ENCODE measurements around the gene CHD9. TPM values are rescaled to one million over a fixed set of nuclear protein-coding genes. Genes with fewer than 3 reads are reported as not detected.

Gene CHD9
- total and polyA plus RNA-seq, 9 of the 15 experiments (the other 6 are each of a cell fraction or from before 2014, with no cell fraction given), result 29.0 to 69.3 (median 40.6) TPM

- no peaks in the 10 kb centered on the region for H4K20me1 ChIP-seq (replicated peaks; ENCODE audit: control insufficient read depth, insufficient read depth, low read length)
- H3K36me3 ChIP-seq (ENCODE audit: control insufficient read depth, insufficient read depth, low read length), result peaks cover 6% of the 10 kb centered on the region; the same call in 2 of the 3 replicates
- H3K4me3 ChIP-seq, result no peak overlapping the region
- no TSS peak for BruUV-seq (replicated peaks)
- 68% methylated on average over 4 of the region's 4 CpGs for WGBS (ENCODE audit: insufficient coverage, low coverage, missing lambda C conversion rate)
- intact Hi-C loops (cut with micrococcal nuclease) (no loop called here), in situ Hi-C loops (cut with MboI) (no loop called here)
- no peaks in the 10 kb centered on the region for H3K4me1 ChIP-seq (replicated peaks in 1 of 2; ENCODE audit: control insufficient read depth in 2 of 2, insufficient read depth in 2 of 2, low read length in 2 of 2)
- no peak overlapping the region for H3K4me2 ChIP-seq (ENCODE audit: insufficient read depth, low read length)
- ChIA-PET POLR2A (no interaction called here), CTCF (ENCODE audit: low intra/inter-chr PET ratio) (no interaction called here)
- H3K9ac ChIP-seq (ENCODE audit: insufficient read depth in 1 of 2, low read depth in 2 of 2, low read length in 2 of 2), result no peak overlapping the region
- H3K9me1 ChIP-seq (ENCODE audit: control insufficient read depth, insufficient read depth, low read length), result no peaks in the 10 kb centered on the region
- no peak for TF ChIP-seq IRF2 (CRISPR knock-in tag; IDR thresholded peaks at IDR 0.05)
- no peak for TF ChIP-seq RBM22 (IDR thresholded peaks at IDR 0.05; ENCODE audit: low read depth, low read length, poor library complexity, severe bottlenecking)
- TF ChIP-seq TAF15 (IDR thresholded peaks at IDR 0.05; ENCODE audit: low read depth, low read length), result no peak
- TF ChIP-seq TRIM28 (IDR thresholded peaks at IDR 0.05), result no peak
- no peaks in the 10 kb centered on the region for H3K27me3 ChIP-seq (ENCODE audit: control insufficient read depth in 2 of 2, insufficient read depth in 2 of 2, low read length in 2 of 2)
- no peak overlapping the region for H3K27ac ChIP-seq (ENCODE audit: extremely low read depth, low read depth, low read length)
- peaks cover 59% of the 10 kb centered on the region for H3K79me2 ChIP-seq (ENCODE audit: control insufficient read depth, insufficient read depth, low read length)
- ATAC-seq, result no peak
- H3K9me3 ChIP-seq (replicated peaks; ENCODE audit: control insufficient read depth, insufficient read depth, low read depth, low read length), result no peaks in the 10 kb centered on the region
- FAIRE-seq, result no peak
- no peak overlapping the region for H2AFZ ChIP-seq (ENCODE audit: low read depth, low read length)
- DNase-seq (ENCODE audit: extremely low read depth in 1 of 4, low spot score in 3 of 4), result no peak
Measured at GRCh38 chr16:53172517-53172916, 117.7 kb downstream of the CHD9 start.

- H3K9me3 ChIP-seq (replicated peaks; ENCODE audit: control insufficient read depth, insufficient read depth, low read depth, low read length), result no peaks in the 10 kb centered on the region
- in situ Hi-C loops (cut with MboI), result no loop called here
- no peaks in the 10 kb centered on the region for H3K27me3 ChIP-seq (ENCODE audit: control insufficient read depth in 2 of 2, insufficient read depth in 2 of 2, low read length in 2 of 2)
- no peak for DNase-seq (ENCODE audit: extremely low read depth in 1 of 4, low spot score in 3 of 4)
- no peak for FAIRE-seq
- no peaks in the 10 kb centered on the region for H4K20me1 ChIP-seq (replicated peaks; ENCODE audit: control insufficient read depth, insufficient read depth, low read length)
- H3K4me1 ChIP-seq (replicated peaks in 1 of 2; ENCODE audit: control insufficient read depth in 2 of 2, insufficient read depth in 2 of 2, low read length in 2 of 2), result no peaks in the 10 kb centered on the region
- ATAC-seq, result no peak
- no peak overlapping the region for H3K4me3 ChIP-seq
- intact Hi-C loops (cut with micrococcal nuclease), result no loop called here
- WGBS (ENCODE audit: insufficient coverage, low coverage, missing lambda C conversion rate), result 80% methylated on average over 1 of the region's 1 CpG
- no peak overlapping the region for H3K9ac ChIP-seq (ENCODE audit: insufficient read depth in 1 of 2, low read depth in 2 of 2, low read length in 2 of 2)
- H3K36me3 ChIP-seq (ENCODE audit: control insufficient read depth, insufficient read depth, low read length), result peaks cover 9% of the 10 kb centered on the region; the same call in 2 of the 3 replicates
- no peaks in the 10 kb centered on the region for H3K9me1 ChIP-seq (ENCODE audit: control insufficient read depth, insufficient read depth, low read length)
- H3K27ac ChIP-seq (ENCODE audit: extremely low read depth, low read depth, low read length), result no peak overlapping the region
- POLR2A ChIA-PET, result no interaction called here
- no peak overlapping the region for H2AFZ ChIP-seq (ENCODE audit: low read depth, low read length)
- no TSS peak for BruUV-seq (replicated peaks)
- H3K79me2 ChIP-seq (ENCODE audit: control insufficient read depth, insufficient read depth, low read length), result peaks cover 59% of the 10 kb centered on the region
- no peak overlapping the region for H3K4me2 ChIP-seq (ENCODE audit: insufficient read depth, low read length)
- CTCF ChIA-PET (ENCODE audit: low intra/inter-chr PET ratio), result no interaction called here
- TF ChIP-seq TAL1 (IDR thresholded peaks at IDR 0.05), result no peak
- TF ChIP-seq ZFX (CRISPR knock-in tag; IDR thresholded peaks at IDR 0.05), result no peak
- no peak for TF ChIP-seq ZBTB1 (CRISPR knock-in tag; IDR thresholded peaks at IDR 0.05; ENCODE audit: borderline replicate concordance, low read depth)
- no peak for TF ChIP-seq U2AF2 (optimal IDR thresholded peaks at IDR 0.05; ENCODE audit: low read depth, low read length)
- no peak for TF ChIP-seq HNRNPUL1 (IDR thresholded peaks at IDR 0.05; ENCODE audit: low read length)
- TF ChIP-seq ZNF586 (CRISPR knock-in tag; conservative IDR thresholded peaks at IDR 0.05), result no peak
- no peak for TF ChIP-seq CBX1 (IDR thresholded peaks at IDR 0.05; ENCODE audit: low read depth)
- TF ChIP-seq NFE2L1 (tag; IDR thresholded peaks at IDR 0.05; ENCODE audit: borderline replicate concordance, low read depth), result no peak
- TF ChIP-seq NCOA4 (IDR thresholded peaks at IDR 0.05; ENCODE audit: partially characterized antibody), result no peak
- no peak for TF ChIP-seq NRF1 (conservative IDR thresholded peaks at IDR 0.05 in 1 of 2, IDR thresholded peaks at IDR 0.05 in 1 of 2)
- TF ChIP-seq POLR2AphosphoS5 (IDR thresholded peaks at IDR 0.05; ENCODE audit: control insufficient read depth, insufficient read depth, low read depth, low read length), result no peak
- no peak for TF ChIP-seq FOS (IDR thresholded peaks at IDR 0.05; ENCODE audit: extremely low read depth, insufficient read length)
- TF ChIP-seq CTCFL (IDR thresholded peaks at IDR 0.05; ENCODE audit: borderline replicate concordance, insufficient read depth, low read depth, low read length, poor library complexity, severe bottlenecking), result no peak
Measured at GRCh38 chr16:53175118-53175517, 120.3 kb downstream of the CHD9 start.
